Measurements from ENCODE around the gene TFF3.

TFF3 gene

GRCh38 chr21:42317826-42318746 lies 2.9 kb upstream of the TFF3 start:
- H3K27ac Mint-ChIP-seq = no peak overlapping the region
- H3K36me3 Mint-ChIP-seq (ENCODE audit: low read depth) = no peaks in the 10 kb centered on the region
- H3K4me1 Mint-ChIP-seq (ENCODE audit: low read depth) = peaks cover 10% of the 10 kb centered on the region

DNA sequence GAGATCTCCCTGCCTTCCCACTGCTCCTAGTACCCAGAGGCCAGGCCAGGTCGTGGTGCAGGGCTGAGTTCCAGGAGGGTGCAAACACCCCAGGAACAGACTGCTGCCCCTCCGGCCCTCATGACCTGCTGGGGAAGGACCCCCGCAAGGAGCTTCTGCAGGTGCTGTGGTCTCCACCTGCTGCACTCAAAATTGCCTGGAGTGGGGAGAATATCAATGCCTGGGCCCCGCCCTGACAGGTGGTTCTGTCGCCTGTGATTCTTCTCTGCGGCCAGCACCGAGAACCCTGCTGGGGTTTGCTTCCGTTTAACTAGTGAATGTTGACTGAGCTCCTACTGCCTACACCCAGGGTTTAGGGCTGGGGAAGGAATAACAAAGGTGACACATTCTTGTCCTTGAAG lies 2.1 kb upstream of the TFF3 start:
- H3K4me1 Mint-ChIP-seq (ENCODE audit: low read depth) = peaks cover 10% of the 10 kb centered on the region
- no peak overlapping the region for H3K27ac Mint-ChIP-seq
- H3K9me3 Mint-ChIP-seq = no peaks in the 10 kb centered on the region
- no peaks in the 10 kb centered on the region for H3K27me3 Mint-ChIP-seq
- no peak overlapping the region for H3K4me3 Mint-ChIP-seq
- no peaks in the 10 kb centered on the region for H3K36me3 Mint-ChIP-seq (ENCODE audit: low read depth)

More at GRCh38 chr21:42317826-42318746, 2.9 kb upstream of the TFF3 start:
- no peaks in the 10 kb centered on the region for H3K27me3 Mint-ChIP-seq
- no peak overlapping the region for H3K4me3 Mint-ChIP-seq
- H3K9me3 Mint-ChIP-seq = no peaks in the 10 kb centered on the region

- no peak overlapping the region for H3K27ac Mint-ChIP-seq
- H3K4me3 Mint-ChIP-seq = no peak overlapping the region
- H3K9me3 Mint-ChIP-seq = no peaks in the 10 kb centered on the region
- H3K36me3 Mint-ChIP-seq (ENCODE audit: low read depth) = no peaks in the 10 kb centered on the region
- peaks cover 10% of the 10 kb centered on the region for H3K4me1 Mint-ChIP-seq (ENCODE audit: low read depth)
- H3K27me3 Mint-ChIP-seq = no peaks in the 10 kb centered on the region
Observed at GRCh38 chr21:42316891-42317290, 1.7 kb upstream of the TFF3 start.

GRCh38 chr21:42314616-42315295 lies 453 bp downstream of the TFF3 start:
- Mint-ChIP-seq H3K36me3 (ENCODE audit: low read depth) (no peaks in the 10 kb centered on the region), H3K9me3 (no peaks in the 10 kb centered on the region), H3K27me3 (no peaks in the 10 kb centered on the region), H3K4me1 (ENCODE audit: low read depth) (peaks cover 10% of the 10 kb centered on the region), H3K4me3 (no peak overlapping the region), H3K27ac (no peak overlapping the region)

GRCh38 chr21:42313501-42313969 lies 1.7 kb downstream of the TFF3 start:
- Mint-ChIP-seq H3K27ac (no peak overlapping the region), H3K4me3 (no peak overlapping the region)

DNA sequence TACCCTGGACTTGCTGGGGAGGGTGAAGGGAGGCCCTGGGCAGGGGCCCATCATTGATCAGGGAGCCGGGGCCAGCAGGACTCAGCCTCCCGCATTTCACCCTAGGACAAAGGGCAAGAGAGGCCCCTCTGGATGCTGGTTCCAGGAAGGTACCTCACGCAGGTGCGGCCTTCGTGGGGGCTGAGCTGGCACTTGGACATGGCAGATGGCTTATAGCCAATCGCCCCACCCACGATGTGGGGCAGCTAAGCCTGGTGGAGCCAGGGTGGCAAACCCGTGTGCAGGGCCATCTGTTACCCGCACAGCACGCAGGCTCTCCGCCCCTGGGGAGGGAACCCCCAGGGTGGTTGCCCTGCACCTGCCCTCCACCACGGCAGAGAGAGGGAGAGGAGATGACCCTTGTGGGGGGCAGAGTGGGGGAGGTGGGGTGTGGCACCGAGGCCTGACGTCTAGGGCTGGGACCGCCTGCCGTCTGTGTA lies 2.5 kb downstream of the TFF3 start:
- Mint-ChIP-seq H3K27ac (no peak overlapping the region), H3K36me3 (ENCODE audit: low read depth) (no peaks in the 10 kb centered on the region), H3K9me3 (no peaks in the 10 kb centered on the region), H3K27me3 (no peaks in the 10 kb centered on the region), H3K4me1 (ENCODE audit: low read depth) (no peaks in the 10 kb centered on the region), H3K4me3 (no peak overlapping the region)

More at GRCh38 chr21:42313501-42313969, 1.7 kb downstream of the TFF3 start:
- Mint-ChIP-seq H3K9me3 (no peaks in the 10 kb centered on the region), H3K36me3 (ENCODE audit: low read depth) (no peaks in the 10 kb centered on the region), H3K27me3 (no peaks in the 10 kb centered on the region), H3K4me1 (ENCODE audit: low read depth) (peaks cover 2% of the 10 kb centered on the region)

DNA sequence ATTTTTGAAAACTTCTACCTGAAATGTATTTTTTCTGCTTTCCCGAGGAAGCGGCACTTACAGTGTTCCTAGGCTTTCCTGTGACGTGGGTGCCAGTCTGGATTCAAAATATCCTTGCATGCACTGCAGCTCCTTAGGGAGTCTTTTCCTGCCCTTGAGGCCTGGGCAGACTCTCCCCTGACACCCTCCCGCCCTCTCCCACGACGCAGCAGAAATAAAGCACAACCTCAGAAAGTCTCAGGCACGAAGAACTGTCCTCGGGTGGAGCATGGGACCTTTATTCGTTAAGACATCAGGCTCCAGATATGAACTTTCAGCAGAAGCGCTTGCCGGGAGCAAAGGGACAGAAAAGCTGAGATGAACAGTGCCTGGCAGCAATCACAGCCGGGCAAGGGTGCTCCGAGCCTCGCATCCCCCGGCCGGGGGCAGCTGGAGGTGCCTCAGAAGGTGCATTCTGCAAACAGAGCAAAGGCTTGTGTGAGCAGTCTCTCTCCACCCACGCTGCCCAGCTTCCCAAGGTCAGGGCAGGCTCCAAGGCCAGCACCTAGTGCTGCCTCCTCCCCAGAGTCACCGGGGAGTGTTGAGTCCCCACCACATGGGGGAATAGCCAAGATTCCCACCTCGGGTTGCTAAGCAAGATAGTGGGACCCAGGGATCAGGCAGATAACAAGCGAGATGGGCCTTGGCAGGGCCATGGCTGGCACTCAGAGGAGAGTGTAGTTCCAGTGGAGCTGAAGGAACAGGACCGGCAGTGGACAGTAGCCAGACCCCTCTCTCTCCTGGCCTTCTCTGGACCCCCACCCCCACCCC lies 3.2 kb downstream of the TFF3 start:
- H3K9me3 Mint-ChIP-seq = no peaks in the 10 kb centered on the region
- no peak overlapping the region for H3K4me3 Mint-ChIP-seq
- H3K27ac Mint-ChIP-seq = no peak overlapping the region
- no peaks in the 10 kb centered on the region for H3K27me3 Mint-ChIP-seq
- no peaks in the 10 kb centered on the region for H3K4me1 Mint-ChIP-seq (ENCODE audit: low read depth)
- no peaks in the 10 kb centered on the region for H3K36me3 Mint-ChIP-seq (ENCODE audit: low read depth)

DNA sequence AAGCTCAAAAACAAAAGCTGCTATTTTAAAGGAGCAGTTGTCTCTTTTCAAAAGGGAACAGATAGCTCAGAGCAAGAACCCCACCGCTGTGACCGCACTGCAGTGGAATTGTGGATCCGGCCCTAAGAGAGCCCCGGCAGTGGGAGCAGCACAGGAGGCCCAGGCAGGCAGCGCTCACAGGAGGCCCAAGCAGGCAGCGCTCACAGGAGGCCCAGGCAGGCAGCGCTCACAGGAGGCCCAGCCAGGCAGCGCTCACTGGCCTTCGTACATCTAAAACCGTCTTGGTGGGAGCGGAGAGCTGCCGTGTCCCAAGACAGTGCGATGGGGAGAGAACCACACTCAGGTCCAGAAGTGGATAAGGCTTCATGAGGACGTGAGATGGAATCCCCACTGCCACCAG lies 4.0 kb downstream of the TFF3 start:
- Mint-ChIP-seq H3K36me3 (ENCODE audit: low read depth) (no peaks in the 10 kb centered on the region), H3K27me3 (no peaks in the 10 kb centered on the region), H3K4me3 (no peak overlapping the region), H3K9me3 (no peaks in the 10 kb centered on the region), H3K27ac (no peak overlapping the region), H3K4me1 (ENCODE audit: low read depth) (no peaks in the 10 kb centered on the region)

DNA sequence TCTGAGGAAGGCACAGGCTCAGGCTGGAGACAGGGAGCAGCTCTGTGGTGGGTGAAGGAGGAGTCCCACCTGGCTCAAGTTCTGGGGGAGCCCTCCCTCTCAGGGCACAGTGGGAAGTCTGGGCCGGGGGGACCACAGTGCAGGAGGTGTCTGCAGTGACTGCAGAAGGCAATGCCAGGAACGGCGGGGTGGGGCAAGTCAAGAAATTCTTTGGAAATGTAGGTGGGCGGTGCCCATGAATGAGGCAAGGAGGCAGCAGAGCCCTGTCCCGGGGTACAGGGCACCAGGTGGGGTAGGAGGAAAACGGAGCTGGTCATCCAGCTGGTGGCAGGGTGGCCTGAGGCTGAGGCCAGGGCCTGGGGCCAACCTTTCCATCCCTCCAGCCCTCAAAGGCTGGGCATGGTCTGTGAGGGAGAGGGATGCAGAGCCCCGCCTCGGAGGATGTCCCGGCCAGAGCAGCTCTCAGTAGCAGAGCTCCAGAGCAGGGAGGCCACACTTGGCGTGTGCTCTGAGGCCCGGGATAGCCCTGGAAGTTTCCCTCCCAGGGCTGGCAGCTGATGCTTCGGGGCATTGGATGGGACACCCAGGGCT lies 4.7 kb downstream of the TFF3 start:
- no peaks in the 10 kb centered on the region for H3K27me3 Mint-ChIP-seq
- no peaks in the 10 kb centered on the region for H3K4me1 Mint-ChIP-seq (ENCODE audit: low read depth)
- no peaks in the 10 kb centered on the region for H3K9me3 Mint-ChIP-seq
- no peak overlapping the region for H3K4me3 Mint-ChIP-seq
- no peak overlapping the region for H3K27ac Mint-ChIP-seq
- H3K36me3 Mint-ChIP-seq (ENCODE audit: low read depth) = no peaks in the 10 kb centered on the region

GRCh38 chr21:42309753-42310213 lies 5.4 kb downstream of the TFF3 start:
- H3K27ac Mint-ChIP-seq = no peak overlapping the region
- H3K4me1 Mint-ChIP-seq (ENCODE audit: low read depth) = no peaks in the 10 kb centered on the region
- no peak overlapping the region for H3K4me3 Mint-ChIP-seq

GRCh38 chr21:42308914-42309752 lies 6.1 kb downstream of the TFF3 start:
- H3K27me3 Mint-ChIP-seq = no peaks in the 10 kb centered on the region
- H3K4me3 Mint-ChIP-seq = no peak overlapping the region
- no peaks in the 10 kb centered on the region for H3K36me3 Mint-ChIP-seq (ENCODE audit: low read depth)
- H3K27ac Mint-ChIP-seq = no peak overlapping the region
- H3K9me3 Mint-ChIP-seq = no peaks in the 10 kb centered on the region
- H3K4me1 Mint-ChIP-seq (ENCODE audit: low read depth) = no peaks in the 10 kb centered on the region

More at GRCh38 chr21:42309753-42310213, 5.4 kb downstream of the TFF3 start:
- H3K27me3 Mint-ChIP-seq = no peaks in the 10 kb centered on the region
- no peaks in the 10 kb centered on the region for H3K9me3 Mint-ChIP-seq
- H3K36me3 Mint-ChIP-seq (ENCODE audit: low read depth) = no peaks in the 10 kb centered on the region

DNA sequence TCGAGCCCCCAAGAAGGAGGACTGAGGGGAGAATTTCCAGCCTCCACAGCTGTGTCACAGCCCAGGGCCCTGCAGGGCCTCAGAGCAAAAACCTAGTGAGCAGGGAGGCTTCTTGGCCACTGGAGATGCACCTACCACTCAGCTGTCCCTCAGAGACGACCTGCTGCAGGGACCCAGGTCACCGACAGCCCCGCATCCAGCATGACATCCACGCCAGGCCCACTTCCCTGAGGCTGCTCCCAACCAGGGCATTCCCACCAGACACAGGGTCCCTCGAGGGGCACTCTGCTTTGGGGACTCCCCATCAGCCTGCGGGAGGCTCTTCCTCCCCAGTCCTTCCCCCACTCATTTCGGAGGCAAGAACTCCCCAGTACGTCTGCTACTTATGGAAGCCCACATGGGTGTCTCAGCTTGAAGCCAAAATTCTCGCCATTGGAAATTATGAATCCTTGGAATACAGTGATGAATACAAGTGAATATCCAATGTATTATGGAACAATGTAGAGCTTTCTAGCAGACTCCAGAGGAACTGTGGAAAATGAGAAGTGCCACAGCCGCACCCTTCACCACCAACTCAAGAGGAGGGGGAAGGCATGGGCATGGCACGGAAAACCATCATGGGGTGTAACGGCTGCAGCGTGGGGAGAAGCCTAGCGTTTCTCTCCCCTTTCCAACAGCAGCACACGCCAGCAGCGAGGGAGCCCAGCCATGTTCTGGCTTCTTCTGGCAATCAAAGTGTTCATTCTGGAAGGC lies 6.9 kb downstream of the TFF3 start:
- no peaks in the 10 kb centered on the region for H3K9me3 Mint-ChIP-seq
- no peaks in the 10 kb centered on the region for H3K4me1 Mint-ChIP-seq (ENCODE audit: low read depth)
- H3K36me3 Mint-ChIP-seq (ENCODE audit: low read depth) = no peaks in the 10 kb centered on the region
- no peak overlapping the region for H3K27ac Mint-ChIP-seq
- no peak overlapping the region for H3K4me3 Mint-ChIP-seq
- no peaks in the 10 kb centered on the region for H3K27me3 Mint-ChIP-seq

- Mint-ChIP-seq H3K4me1 (ENCODE audit: low read depth) (no peaks in the 10 kb centered on the region), H3K27ac (no peak overlapping the region), H3K4me3 (no peak overlapping the region), H3K9me3 (no peaks in the 10 kb centered on the region), H3K36me3 (ENCODE audit: low read depth) (no peaks in the 10 kb centered on the region), H3K27me3 (no peaks in the 10 kb centered on the region)
Observed at GRCh38 chr21:42307106-42307505, 8.1 kb downstream of the TFF3 start.

Measured in stimulated activated naive CD8-positive, alpha-beta T cell treated with anti-CD3 and anti-CD28 coated beads, Interleukin-15, Interleukin-2, amounts not matched to agents 100 ng/mL and 50 ng/mL, for 24 hours (primary cell).